Activated B cell treated with CpG ODN at 0.5 μM for 24 hours (primary cell): ENCODE measurements around the gene LRRK1. TPM values are rescaled to one million over a fixed set of nuclear protein-coding genes. Genes with fewer than 3 reads are reported as not detected.

Source experiments
- ATAC-seq: fragments of 200-7000 bp; cut with Tn5 transposase; one replicate; pipeline ENCODE4 v1.10.0; 2021; ENCODE audit warnings: low read depth, mild to moderate bottlenecking, moderate library complexity
- CTCF ChIA-PET: fragments of 350-600 bp; sonication (Branson Sonifier 250); formaldehyde crosslinking; loops from one replicate; lab custom pipeline; 2021; ENCODE audit warnings: antibody characterized with exemption; lab: Charles Lee
- POLR2A ChIA-PET: fragments of 350-600 bp; sonication (Branson Sonifier 250); formaldehyde crosslinking; loops from one replicate; lab custom pipeline; 2021; ENCODE audit warnings: antibody characterized with exemption; lab: Charles Lee
- DNase-seq: peaks from one replicate; pipeline ENCODE4 v3.0.0; 2022
- H3K27ac Mint-ChIP-seq: one replicate; pipeline ENCODE4 v1.8.0; 2020; ENCODE audit warnings: mixed read lengths
- H3K27me3 Mint-ChIP-seq: one replicate; pipeline ENCODE4 v1.8.0; 2021; ENCODE audit warnings: mixed read lengths
- H3K36me3 Mint-ChIP-seq: one replicate; pipeline ENCODE4 v1.8.0; 2021; ENCODE audit warnings: low read depth, mixed read lengths
- H3K4me1 Mint-ChIP-seq: one replicate; pipeline ENCODE4 v1.8.0; 2021; ENCODE audit warnings: mixed read lengths
- H3K4me3 Mint-ChIP-seq: one replicate; pipeline ENCODE4 v1.8.0; 2020; ENCODE audit warnings: mild to moderate bottlenecking, mixed read lengths
- H3K9me3 Mint-ChIP-seq: one replicate; pipeline ENCODE4 v1.8.0; 2020; ENCODE audit warnings: mixed read lengths
- CTCF ChIP-seq: fragments of 200-600 bp; IDR thresholded peaks from one replicate; pipeline ENCODE4 v1.8.0; 2022; ENCODE audit warnings: antibody characterized with exemption, mild to moderate bottlenecking
- intact Hi-C: fragments of 100-400 bp; cut with micrococcal nuclease; formaldehyde crosslinking; loops from one replicate; pipeline ENCODE4 v1.15.1; 2024
- total RNA-seq: library from RNA; stranded (reverse); gene quantifications from 2 replicates; pipeline ENCODE4 v1.2.3, GENCODE V29; 2022

Gene LRRK1
- total RNA-seq, 1 donor from 2014 or later, result 43.5 TPM

GRCh38 chr15:101104141-101104540, 185.0 kb downstream of the LRRK1 start:
- ATAC-seq, result no peak
- DNase-seq, result no peak
- Mint-ChIP-seq H3K36me3 (no peaks in the 10 kb centered on the region), H3K27ac (no peak overlapping the region), H3K27me3 (no peaks in the 10 kb centered on the region), H3K4me1 (no peaks in the 10 kb centered on the region), H3K9me3 (peaks cover 4% of the 10 kb centered on the region), H3K4me3 (no peak overlapping the region)
- no peak for TF ChIP-seq CTCF
- CTCF ChIA-PET, result no interaction called here
- intact Hi-C loops, result no loop called here
- POLR2A ChIA-PET, result no interaction called here

- Mint-ChIP-seq H3K27ac (no peak overlapping the region), H3K9me3 (peaks cover 4% of the 10 kb centered on the region), H3K4me1 (no peaks in the 10 kb centered on the region), H3K36me3 (no peaks in the 10 kb centered on the region), H3K27me3 (no peaks in the 10 kb centered on the region), H3K4me3 (no peak overlapping the region)
- intact Hi-C loops, result no loop called here
- no peak for TF ChIP-seq CTCF
- ChIA-PET CTCF (interaction anchor here (1.1 kb wide), 1 partner anchor 71 kb away, joined by 3 read pairs; no protein-coding TSS in a partner anchor), POLR2A (no interaction called here)
- ATAC-seq (no peak), DNase-seq (no peak)
Observed at GRCh38 chr15:101105059-101105891, 186.1 kb downstream of the LRRK1 start.

- Mint-ChIP-seq H3K27me3 (no peaks in the 10 kb centered on the region), H3K4me3 (no peak overlapping the region), H3K4me1 (no peaks in the 10 kb centered on the region), H3K27ac (no peak overlapping the region), H3K9me3 (no peaks in the 10 kb centered on the region), H3K36me3 (no peaks in the 10 kb centered on the region)
- intact Hi-C loops, result no loop called here
- POLR2A ChIA-PET, result no interaction called here
- CTCF ChIA-PET, result no interaction called here
- no peak for ATAC-seq
- no peak for TF ChIP-seq CTCF
- no peak for DNase-seq
Observed at GRCh38 chr15:101107101-101107500, 187.9 kb downstream of the LRRK1 start.

- ATAC-seq, result no peak
Observed at GRCh38 chr15:101107625-101108460, 188.7 kb downstream of the LRRK1 start.

More at GRCh38 chr15:101107625-101108460, 188.7 kb downstream of the LRRK1 start:
- POLR2A ChIA-PET, result no interaction called here
- Mint-ChIP-seq H3K36me3 (no peaks in the 10 kb centered on the region), H3K27ac (no peak overlapping the region), H3K4me1 (no peaks in the 10 kb centered on the region), H3K27me3 (no peaks in the 10 kb centered on the region), H3K4me3 (no peak overlapping the region), H3K9me3 (no peaks in the 10 kb centered on the region)
- CTCF ChIA-PET, result no interaction called here
- no peak for DNase-seq
- TF ChIP-seq CTCF, result no peak
- intact Hi-C loops, result no loop called here
